ENCODE data around the gene LANCL1.

The LANCL1 gene, protein sequence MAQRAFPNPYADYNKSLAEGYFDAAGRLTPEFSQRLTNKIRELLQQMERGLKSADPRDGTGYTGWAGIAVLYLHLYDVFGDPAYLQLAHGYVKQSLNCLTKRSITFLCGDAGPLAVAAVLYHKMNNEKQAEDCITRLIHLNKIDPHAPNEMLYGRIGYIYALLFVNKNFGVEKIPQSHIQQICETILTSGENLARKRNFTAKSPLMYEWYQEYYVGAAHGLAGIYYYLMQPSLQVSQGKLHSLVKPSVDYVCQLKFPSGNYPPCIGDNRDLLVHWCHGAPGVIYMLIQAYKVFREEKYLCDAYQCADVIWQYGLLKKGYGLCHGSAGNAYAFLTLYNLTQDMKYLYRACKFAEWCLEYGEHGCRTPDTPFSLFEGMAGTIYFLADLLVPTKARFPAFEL

DNA sequence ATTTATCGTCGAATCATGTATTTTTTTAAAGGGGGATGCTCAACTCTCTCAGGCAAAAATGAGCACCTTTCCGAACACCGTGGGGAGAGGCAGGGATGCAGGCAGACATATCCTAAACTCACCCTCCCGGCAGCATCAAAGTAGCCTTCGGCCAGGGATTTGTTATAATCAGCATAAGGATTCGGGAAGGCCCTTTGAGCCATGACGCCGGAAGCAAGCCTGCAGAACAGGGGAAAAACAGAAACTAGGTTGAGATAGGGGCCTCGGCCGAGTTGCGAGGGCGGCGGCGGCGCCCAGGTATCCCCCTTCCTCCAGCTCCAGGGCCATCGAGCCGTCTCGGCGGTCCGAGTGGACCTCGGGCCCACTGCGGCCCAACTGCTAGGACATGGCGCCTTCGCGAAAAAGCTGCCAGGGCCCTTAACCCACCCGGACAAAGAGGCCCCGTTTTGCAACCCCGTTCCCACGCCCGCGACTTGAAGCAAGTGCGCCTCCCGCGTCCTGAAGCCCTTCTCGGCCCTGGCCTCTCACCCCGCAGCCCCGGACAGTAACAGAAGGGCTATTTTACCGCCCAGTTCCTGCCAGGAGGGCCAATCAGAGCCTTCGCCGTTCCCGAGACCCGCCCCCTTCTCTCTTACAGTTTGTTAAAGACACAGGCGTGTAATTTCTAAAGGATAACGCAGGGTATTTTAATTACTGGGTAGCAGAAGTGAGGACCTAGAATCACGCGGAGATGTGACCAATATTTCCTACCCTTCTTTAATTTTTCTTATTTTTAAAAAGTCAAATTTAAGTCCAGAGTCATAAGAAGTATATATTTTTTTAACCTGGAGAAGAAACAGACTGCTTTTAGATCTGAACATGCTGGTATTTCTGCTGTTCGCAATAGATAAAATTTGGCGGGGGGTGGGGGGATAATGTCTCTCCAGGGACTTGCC lies at the start of gene LANCL1:
Gene LANCL1, minus strand, starts transcription at position 566 of the 935 bp plus-strand sequence. Its CDS starts 363 bp downstream, at position 203.
- peak; percentile 96 for DNase-seq (ENCODE audit: low spot score)

DNA sequence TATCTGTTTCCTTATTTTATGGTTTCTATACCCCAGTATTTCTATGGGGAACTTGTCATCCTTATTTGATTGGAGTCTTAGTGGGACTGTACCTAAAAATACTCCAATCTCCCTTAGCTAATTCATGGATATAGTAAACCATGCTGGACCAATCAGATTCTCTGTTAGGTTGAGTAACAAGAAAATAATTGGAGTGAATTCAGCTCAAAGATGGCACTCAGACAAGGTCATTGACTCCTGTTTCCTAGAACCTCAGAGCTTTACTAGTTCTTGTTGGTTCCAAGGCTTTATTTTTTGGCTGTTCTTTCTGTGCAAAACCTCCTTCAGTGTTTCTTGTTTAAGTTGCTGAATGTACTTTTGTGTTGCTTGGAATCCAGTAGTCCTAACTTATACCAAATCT lies 48.0 kb upstream of the LANCL1 start:
- no peak for DNase-seq (ENCODE audit: low spot score)

DNA sequence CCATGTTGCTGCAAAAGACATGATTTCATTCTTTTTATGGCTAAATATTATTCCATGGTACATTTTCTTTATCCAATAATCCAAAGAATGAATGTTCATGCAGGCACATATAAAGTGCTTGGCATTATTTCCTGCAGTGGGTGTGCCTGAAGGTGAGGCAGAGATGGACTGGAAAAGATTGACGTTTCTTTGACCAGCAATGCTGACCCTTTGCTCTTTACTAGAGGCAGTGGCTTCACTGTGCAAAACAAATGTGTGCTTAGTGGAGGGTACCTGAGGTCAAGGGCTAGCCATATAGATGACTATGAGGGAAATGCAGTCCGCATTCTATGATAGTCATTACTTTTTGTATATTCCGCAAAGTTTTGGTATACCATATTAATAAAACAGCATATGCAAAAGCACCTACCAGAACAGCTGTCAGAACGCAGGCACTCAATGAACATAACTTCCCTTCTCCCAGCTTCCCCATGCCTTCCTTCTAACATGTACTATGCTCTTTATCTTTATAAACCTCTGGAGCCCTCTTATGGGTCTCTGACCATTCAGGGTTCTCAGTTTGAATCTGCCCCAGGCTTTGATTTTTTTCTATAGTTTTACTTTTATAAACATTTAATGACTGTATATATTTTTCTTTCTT lies 47.2 kb upstream of the LANCL1 start:
- DNase-seq (ENCODE audit: low spot score) = no peak

DNA sequence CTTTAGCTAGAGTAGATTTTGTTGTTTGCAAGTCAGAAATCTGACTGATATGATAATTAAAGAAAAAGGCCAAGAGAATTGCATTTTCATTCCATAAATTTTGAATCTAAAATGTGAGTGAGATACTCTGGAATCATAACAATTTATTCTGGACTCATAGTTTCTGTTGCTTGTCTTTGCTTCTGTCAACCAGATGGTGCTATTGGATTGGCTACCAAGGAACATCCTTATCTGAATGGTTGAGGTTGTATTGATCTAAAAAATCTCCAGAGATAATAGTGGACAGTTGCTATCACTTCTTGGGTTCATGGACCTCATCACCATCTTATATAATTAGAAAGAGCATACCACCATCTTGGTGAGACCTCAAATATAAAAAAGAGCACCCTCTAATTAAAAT lies 45.8 kb upstream of the LANCL1 start:
- DNase-seq (ENCODE audit: low spot score) = no peak

DNA sequence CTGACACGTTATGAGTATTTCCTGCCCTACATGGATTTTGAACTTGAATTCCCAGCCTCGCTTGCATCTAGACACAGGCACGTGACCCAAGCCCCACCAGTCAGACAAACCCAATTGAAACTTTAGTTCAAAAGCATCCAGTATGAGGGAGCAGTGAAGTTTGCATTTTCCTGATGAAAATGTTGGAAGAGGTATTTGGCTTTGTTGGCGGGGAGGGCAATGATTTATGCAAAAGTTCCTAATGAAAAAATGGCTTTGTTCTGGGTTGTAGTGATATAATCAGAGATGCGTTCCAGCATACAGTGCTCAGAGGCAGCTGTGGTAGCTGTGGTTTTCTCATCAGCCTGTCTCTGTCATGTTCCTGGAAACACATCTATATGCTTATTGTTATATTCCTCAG lies 43.0 kb upstream of the LANCL1 start:
- DNase-seq (ENCODE audit: low spot score) = no peak

DNA sequence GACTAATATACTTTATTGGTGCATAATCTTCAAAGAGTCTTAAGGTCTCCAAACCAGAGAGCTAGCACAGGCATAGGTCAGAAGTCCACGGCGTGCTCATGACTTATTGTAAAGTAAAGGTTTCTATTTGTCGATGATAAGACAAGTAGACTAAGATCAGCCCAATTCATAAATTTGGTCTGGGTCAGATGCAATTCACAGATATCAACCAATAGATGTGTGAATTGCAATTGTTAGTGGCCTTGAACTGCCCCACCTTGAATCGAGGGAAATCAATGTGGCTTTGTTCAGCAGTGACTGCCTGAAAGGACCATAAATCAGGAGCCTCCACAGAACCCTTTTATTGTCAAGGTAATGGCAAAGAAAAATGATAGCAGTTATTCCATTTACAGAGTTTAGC lies 40.7 kb upstream of the LANCL1 start:
- DNase-seq (ENCODE audit: low spot score) = no peak

DNA sequence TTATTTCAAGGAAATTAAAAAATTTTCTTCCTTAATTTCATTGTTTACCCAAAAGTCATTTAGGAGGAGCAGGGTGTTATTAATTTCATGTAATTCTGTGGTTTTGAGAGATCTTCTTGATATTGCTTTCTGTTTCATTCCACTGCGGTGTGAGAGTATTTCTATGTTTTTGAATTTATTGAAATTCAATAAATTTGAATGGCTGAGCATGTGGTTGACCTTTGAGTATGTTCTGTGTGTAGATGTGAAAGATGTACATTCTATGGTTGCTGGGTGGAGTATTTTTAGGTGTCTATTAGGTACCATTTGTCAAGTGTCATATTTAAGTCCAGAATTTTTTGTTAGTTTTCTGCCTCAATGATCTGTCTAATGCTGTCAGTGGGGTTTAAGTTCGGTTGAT lies 39.4 kb upstream of the LANCL1 start:
- DNase-seq (ENCODE audit: low spot score) = no peak

DNA sequence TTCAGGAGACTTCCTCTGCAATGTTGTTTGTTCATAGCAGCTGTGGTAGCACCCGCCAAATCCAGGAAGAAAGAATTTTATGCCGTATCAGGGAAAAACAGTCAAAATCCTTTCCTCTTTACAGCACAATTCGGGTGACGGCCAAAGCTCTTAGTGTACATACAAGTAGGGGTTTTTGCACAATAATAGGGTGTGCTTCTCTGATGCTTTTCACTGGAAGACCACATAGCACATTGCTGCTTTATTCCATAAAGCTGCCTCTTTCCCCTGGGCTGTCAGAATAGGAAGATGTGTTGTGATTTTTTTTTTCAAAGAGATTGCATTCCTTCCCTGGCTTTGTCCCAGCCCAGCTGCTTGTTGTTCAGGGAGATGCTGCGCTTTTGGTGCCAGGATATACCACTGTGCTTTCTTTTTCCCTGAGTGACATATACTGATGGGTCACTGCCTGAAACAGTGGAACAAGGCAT lies 27.2 kb upstream of the LANCL1 start:
- no peak for DNase-seq (ENCODE audit: low spot score)

DNA sequence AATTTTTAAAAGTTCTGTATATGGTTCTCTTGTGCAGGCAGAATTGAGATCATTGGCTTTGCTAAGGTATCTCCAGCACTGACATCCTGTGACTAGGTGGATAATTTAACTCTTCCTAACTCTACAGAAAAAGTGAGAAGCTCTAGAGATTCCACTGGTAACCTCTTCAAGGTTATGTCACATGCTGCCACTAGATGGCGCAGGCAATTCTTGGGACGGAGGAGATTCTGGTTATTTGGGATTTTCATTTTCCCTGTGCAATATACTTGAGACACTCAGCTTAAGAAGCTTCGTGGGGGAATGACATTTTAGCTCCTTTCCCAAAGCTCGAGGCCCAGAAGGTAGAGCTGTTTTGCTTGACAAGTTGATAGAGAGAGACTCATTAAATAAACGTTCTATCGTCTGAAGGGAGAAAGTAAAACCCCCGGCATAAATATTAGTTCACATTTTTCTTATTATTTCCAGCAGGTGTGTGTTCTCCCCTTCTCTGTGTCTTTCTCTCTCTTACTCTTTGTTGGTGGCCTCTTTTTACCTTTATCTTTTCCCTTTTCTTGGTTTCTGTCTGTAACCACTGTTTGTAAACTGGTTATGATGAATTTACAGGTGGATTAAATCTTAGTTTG lies 26.6 kb upstream of the LANCL1 start:
- DNase-seq (ENCODE audit: low spot score) = peak; percentile 71

DNA sequence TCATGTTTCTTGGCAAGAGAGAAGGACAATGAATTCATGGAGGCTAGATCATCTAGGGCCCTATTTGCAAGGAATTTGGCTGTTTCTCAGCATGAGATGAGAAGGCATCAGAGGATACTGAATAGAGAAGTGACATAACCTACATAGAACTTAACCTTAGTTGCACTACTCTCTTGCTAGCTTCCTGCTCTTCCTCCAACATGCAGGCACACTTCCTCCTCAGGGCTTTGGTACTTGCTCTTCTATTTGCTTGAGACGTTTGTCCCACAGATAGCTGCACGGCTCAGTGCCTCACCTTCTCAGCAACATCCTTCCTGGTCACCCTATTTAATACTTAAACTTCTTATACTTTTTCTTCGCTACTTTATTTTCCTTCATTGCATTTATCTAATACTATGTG lies 20.0 kb upstream of the LANCL1 start:
- no peak for DNase-seq (ENCODE audit: low spot score)

DNA sequence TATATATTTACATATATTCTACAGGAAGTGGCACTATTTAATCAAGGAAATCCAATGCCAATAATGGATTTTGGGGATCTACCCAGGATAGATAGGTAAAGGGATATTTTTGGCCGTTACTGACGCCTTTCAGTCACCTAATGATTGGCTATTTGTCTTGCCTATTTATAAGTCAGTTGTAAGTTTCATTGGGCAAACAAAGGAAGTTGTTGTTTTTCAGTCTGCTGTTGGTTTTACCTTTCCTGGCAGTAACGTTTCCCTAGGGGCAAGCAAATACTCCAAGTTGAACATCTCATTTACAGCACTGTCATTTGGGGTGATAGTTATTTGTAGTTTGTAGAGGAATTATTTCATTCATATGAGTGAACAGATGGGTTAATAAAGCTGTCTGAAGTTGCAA lies 17.0 kb upstream of the LANCL1 start:
- DNase-seq (ENCODE audit: low spot score) = no peak

DNA sequence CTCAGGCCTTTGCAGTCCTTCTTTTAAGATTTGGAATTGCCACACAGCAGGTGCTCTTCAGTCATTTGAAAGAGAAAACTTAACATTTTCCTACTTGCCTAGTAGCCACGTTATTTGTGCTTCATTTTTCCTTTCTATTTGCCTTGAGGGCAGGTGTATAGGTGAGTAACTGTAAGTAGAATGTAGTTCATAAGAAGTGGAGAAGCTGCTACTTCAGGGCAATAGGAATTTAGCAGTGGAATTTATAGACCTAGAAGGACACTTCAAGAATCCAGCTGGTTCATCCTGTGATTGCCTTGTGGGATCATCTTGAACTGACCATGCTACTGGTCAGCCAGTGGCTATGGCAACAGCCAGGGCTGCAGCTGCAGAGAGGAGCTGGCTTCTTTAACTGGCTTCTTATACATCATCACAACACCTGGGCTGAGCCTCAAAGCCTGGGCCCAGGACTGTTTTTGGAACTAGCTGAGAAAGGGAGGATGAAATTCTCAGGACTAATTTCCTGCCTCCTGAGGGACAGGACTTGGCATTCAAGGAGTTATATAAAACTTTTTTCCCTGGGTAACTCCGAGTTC lies 5.1 kb upstream of the LANCL1 start:
- no peak for DNase-seq (ENCODE audit: low spot score)

DNA sequence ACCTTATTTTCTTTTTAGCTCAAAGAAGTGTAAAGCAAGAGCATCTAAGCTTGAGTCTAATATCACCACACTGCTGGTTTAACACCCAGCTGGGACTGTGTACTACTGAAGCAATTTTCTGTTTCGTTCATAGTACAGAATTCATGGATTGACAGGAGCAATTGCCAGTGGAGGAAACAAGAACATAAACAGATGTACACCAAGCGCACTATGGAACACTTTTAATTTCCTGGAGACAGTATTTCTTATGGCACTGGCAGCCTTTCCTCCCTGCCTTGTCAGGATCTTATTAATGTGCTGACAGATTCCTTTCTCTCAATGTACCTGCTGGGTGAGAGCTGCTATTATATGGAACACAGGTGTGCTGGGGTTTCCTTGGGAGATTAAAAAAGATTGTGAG lies 4.2 kb upstream of the LANCL1 start:
- DNase-seq (ENCODE audit: low spot score) = no peak

DNA sequence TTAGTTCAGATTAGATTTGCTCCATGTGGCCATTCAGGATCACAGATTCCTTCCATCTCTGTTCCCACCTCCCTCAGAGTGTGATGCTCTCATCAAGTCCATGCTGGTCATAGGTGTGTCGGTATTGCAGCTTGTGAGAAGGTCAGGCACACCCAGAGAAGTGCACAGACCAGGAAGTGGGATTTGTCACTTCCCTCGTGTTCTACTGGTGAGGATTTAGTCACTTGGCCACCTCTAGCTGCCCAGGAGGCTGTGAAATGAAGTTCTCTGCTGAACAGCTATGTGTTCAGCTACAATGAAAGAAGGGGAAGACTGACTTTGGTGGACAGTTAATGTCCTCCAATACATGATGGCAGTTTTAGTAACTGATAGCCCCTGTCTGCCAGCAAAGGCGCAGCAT lies 3.5 kb upstream of the LANCL1 start:
- DNase-seq (ENCODE audit: low spot score) = no peak

DNA sequence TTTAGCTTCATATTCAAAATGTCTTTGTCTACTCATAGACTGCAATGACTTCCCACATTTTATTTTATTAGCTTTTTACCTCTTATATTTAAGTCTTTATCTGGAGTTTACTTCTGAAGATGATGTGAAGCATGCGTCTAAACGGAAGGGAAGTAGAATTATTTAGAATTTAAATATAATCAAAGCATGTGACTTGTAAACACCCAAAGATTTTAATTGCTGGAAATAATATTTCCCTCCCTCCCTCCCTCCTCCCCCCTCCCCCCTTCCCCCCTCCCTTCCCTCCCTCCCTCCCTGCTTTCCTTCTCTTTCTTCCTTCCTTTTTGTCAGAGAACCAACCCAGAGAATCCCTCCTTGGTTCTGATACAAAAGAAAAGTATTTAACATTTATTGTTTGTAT lies 2.1 kb upstream of the LANCL1 start:
- no peak for DNase-seq (ENCODE audit: low spot score)

DNA sequence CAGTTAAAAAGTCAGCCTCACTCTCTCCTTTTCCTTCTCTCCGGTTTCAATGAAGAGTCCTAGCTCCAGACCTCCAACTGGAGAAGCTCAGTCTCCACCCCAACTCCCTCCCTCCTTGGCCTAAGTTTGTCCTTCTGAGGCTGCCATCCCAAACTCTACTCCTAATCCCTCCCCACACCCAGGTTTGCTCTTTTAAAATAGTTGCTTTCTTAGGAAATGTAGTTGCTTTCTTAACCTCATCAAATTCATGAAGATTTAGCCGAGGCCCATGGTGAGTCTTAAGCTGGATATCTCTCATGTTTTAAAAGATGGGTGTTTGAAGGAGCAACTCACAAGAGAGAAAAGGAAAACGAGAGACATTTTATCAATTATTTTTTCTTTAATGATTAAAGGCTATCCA lies 937 bp upstream of the LANCL1 start:
- DNase-seq (ENCODE audit: low spot score) = peak; percentile 80

DNA sequence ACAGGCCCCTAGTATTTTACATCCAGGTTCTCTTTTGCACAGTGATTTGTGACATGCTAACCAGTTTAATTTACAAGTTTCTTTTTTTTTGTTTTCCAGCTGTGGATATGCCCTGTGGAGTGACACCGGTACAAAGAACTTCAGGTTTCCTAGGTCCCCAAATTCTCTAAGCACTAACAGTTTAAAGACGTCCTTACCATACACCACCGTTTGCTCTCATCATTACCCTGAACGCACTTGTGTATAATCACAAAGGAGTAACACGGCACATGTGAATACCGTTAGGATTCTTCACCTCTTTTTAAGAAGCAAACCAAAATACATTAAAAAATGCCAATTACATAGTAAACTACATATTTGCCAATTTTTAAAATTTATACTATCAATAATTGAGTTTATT lies 853 bp downstream of the LANCL1 start:
- DNase-seq (ENCODE audit: low spot score) = no peak

DNA sequence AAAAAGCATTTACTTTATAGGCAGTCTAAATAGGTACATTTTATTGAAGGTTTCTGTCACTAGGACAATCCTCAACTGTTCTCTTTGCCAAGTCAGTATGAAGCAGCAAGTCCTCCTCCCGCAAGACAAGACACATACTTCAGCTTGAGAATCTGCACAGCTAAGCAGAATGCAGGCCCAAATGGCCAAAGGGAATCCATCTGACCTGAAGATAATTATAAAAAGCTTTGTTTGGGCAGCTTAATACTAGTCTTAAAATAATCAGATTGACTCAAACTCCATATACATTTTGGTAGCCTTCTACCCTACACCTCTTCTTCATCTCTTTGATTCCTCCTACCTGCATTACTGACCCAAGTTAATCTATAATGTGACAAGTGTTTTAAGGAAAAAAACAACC lies 1.8 kb downstream of the LANCL1 start:
- DNase-seq (ENCODE audit: low spot score) = no peak

DNA sequence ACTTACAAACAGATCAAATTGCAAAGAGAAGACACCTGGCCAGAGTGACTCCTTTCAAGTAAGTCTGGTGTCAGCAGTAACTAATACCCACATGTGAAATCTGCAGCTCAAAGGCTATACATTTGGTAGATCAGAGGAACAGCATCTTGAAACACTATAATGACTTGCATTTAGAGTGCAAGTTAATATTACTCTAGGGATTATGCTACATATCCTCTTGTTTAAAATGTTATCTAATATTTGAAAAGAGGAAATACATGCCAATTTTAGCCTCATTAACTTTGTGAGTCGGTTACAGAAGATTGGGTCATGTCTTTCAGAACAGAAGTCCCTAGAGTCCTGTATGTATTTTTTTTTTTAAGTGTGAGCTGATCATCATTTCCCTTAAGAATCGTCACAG lies 15.2 kb downstream of the LANCL1 start:
- no peak for DNase-seq (ENCODE audit: low spot score)

DNA sequence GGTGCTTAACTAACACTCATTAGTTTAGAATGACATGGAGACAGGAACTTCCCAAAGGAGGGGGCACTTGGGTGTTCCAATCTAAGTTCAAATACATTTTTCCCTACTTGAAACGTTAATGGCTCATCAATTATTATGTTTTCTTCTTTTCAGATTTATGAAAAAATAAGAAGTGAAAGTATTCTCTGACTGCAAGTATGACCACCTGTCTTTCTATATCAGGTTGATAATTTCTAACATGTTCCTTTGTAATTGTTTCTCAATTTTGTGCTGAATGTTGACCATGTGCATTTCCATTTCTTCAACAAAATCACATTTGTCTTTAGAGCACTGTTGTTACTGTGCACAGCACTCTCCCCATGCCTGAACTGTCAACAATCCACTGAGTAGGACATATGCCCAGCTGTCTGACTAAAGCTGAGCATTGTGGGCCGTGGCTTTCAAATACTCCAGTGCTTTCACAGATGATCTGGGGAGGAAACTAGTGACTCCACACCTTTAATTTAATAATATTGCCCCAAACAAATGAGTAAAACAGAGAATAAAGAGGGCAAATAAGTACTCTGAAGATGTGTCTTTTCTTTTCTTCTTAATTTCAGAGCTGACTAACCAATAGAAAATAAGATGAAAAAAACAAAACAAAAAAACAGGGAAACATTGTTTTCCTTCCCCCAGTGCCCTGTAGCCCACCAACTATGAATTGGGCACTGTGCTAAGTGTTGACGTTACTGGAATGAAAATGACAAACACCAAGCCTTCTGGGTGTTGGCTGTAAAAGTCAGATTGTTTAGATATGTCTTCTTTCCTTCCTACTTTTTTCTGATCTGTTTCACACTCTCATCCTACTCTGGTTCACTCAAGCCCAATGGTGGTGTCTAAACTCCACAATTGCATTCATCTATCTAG lies 16.0 kb downstream of the LANCL1 start:
- DNase-seq (ENCODE audit: low spot score) = no peak

DNA sequence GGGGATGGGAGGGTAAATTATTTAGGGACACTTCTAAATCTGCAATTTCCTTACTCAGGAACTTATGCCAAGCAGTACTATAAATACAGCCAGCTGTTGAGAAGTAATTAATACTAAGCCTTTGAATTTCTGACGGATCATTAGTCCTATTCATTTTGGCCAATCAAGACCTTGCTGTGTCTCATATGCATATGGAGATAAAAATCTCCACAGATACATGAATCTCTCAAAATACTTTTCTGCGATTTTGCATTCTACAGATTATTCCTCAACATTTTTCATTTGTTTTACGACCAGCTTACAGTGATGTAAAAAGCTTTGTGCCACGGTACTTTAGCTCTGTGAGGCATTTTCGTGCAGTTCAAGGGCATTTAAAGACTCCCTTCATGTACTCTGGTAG lies 16.7 kb downstream of the LANCL1 start:
- no peak for DNase-seq (ENCODE audit: low spot score)

Data from GM03348 (cell line).